Activated CD8-positive, alpha-beta memory T cell treated with anti-CD3 and anti-CD28 coated beads for 4 hours (primary cell): ENCODE data around the gene MAN1B1.

Source experiments
- DNase-seq, 2 donors: peaks; one replicate each; pipeline ENCODE4 v3.0.0-alpha.2; 2020; ENCODE audit warnings: low read depth in 2 of 2

Gene MAN1B1

DNA sequence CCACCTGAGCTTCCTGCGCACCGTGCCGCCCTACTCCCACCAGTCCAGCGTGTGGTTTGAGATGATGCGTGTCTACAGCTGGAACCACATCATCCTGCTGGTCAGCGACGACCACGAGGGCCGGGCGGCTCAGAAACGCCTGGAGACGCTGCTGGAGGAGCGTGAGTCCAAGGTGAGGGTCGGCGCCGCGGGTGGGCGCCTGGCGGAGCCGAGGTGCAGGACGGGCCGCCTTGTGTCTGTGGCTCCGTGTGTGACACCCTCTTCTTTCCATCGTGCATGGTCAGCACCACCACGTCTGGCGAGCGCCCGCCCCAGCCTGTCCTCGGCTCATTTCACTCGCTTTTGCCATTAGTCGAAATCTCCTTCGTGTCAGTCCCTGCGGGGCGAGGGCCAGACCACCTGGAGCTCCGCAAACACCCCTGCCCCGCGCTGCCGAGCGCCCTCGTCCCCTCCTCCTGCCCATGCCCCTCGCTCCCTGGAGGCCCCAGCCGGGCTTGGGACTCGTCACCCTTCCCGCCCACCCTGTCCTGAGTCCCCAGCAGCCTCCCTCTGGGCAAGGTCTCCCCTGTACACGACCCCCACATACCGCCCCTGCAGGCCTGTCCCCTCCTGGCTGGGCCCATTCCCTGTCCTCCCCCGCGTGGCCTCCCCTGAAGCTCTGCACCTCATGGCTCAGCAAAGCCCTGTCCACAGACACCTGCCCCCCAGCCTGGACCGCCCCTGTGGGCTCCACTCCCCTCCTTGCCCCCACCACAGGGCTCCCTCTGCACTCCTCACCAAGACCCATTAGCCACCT, 59.1 kb downstream of the MAN1B1 start:
- no peak for DNase-seq

DNA sequence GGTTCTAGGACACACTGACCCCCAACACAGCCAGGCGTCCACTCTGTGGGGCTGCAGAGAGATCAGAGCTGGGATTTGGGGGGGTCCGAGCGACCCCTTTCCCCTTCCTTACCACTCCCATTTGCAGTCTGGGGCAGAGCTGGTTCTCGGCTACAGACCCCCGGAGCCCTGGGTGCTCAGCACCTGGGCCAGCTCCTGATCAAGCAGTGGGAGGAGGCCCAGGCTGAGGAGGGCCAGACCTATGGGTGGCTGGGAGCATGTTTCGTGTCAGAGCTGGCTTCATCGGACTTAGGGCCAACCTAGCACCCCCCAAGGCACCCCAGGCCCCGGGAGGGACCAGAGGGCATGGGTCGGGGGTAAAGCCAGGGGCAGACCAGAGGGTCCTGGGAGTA, 59.7 kb downstream of the MAN1B1 start:
- DNase-seq, result no peak

DNA sequence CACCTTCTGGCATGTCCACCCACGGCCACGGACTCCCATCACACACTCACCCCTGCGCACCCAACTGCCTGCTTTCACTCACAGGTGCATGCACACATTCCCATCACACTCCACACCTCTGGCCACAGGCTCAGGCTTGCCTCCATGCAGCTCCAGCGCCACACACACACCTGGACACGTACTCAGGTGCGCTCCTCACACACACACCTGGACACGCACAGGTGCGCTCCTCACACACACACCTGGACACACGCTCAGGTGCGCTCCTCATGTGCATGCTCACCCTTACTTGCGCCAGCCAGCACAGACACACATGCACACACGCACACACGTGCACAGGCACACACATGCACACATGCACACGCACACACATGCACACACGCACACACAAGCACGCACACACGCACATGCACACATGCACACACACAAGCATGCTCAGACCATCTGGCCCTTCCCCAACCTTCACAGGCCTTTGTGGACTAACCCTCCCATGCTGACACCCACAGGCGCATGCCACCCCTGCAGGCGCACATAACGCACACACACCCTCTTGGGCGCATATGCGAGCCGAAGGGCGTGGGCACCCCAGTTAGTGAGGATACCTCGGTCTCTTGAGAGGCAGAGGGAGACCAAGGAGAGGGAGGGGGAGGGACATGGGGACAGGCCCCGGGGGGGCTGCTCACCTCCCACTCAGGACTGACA, 60.5 kb downstream of the MAN1B1 start:
- no peak for DNase-seq

DNA sequence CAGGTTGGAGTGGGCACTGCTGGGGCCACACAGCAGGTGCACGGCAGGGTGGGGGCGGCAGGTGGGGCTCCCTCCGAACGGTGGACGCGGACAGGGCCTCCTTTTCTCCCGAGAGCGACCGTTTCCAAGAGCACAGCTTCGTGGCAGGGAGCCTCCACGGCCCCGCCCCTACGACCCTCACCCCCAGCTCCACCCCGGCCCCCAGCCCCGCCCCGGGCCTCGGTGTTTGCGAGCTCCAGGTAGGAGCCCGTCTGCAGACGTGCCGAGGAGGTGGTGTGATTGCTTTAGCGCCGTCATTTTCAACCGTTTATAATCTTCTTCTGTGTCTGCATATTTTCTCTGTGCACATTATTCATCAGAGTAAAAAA, 61.0 kb downstream of the MAN1B1 start:
- DNase-seq, result no peak

DNA sequence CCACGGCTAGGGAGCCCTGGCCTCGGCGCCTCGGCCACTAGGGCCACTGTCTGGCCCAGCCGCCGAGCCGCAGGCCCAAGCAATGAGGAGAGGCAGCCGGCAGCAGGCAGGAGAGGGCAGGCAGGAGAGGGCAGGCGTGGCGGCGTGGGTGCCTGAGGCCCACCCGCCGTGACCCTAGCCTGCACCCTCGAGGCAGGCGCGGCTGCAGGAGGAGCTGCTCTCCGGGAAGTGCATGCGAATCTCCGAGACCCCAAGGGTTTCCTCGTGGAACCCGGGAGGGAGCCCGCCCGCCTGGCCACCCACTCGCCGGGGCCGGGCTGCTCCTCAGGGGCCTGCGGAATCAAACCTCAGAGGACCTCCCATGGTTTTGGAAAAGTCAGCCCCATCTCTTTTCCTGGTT, 61.5 kb downstream of the MAN1B1 start:
- DNase-seq, result no peak

DNA sequence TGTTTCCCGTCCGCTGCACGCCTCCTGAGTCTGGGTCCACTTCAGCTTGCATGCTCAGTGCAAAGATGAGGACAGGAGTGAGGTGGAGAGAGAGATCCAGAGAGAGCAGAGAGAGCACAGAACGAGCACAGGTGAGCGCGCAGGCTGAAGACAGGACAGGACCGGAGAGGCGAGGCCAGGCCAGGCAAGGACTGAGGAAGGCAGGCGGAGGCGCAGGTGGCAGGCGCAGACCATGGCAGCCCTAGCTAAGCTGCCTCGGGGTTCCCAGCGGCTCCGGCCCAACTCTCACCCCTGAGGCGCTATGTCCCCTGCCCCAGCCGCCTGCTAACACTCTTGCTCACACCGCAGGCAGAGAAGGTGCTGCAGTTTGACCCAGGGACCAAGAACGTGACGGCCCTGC, 61.9 kb downstream of the MAN1B1 start:
- DNase-seq, result no peak

DNA sequence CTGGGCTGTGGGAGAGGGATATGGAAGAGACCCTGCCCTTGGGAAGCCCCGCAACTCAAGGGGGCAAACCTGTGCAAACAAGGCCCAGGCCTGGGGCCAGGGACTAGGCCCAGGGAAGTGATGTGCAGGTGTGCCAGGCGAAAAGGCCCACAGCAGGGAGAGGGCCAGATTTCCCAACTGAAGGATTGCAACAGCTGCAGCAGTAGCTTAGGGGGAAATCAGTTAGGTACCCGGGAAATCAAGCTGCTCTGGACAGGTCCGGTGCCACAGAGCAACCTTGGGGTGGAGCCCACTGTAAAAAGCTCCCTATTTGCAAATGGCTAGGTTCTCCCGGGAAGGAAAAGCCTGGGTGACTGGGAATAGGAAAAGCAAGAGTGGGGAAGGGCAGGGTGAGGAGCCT, 62.6 kb downstream of the MAN1B1 start:
- no peak for DNase-seq

DNA sequence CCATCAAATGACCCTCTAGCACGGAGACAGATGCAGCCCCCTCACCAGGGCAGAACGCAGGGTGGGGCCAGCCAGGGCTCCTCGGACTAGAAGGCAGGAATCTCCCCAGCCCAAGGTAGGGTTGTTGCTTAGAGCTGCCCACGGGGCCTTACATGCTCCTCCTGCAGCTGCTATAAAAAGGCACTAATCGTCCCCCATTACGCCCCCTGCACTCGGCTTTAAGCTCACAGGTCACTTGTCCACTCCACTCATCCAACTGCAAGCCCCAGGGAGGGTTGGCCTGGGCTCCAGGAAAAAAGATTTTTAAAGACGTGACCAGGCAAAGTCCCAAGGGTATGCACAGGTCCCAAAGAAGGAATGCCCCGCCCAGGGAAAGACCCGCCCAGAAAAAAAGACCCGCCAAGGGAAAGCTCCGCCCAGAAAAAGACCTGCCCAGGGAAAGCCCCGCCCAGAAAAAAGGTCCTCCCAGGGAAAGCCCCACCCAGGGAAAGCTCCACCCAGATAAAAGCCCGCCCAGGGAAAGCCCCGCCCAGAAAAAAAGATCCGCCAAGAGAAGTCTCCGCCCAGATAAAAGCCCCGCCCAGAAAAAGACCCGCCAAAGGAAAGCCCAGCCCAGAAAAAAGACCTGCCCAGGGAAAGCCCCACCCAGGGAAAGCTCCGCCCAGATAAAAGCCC, 63.3 kb downstream of the MAN1B1 start:
- no peak for DNase-seq

DNA sequence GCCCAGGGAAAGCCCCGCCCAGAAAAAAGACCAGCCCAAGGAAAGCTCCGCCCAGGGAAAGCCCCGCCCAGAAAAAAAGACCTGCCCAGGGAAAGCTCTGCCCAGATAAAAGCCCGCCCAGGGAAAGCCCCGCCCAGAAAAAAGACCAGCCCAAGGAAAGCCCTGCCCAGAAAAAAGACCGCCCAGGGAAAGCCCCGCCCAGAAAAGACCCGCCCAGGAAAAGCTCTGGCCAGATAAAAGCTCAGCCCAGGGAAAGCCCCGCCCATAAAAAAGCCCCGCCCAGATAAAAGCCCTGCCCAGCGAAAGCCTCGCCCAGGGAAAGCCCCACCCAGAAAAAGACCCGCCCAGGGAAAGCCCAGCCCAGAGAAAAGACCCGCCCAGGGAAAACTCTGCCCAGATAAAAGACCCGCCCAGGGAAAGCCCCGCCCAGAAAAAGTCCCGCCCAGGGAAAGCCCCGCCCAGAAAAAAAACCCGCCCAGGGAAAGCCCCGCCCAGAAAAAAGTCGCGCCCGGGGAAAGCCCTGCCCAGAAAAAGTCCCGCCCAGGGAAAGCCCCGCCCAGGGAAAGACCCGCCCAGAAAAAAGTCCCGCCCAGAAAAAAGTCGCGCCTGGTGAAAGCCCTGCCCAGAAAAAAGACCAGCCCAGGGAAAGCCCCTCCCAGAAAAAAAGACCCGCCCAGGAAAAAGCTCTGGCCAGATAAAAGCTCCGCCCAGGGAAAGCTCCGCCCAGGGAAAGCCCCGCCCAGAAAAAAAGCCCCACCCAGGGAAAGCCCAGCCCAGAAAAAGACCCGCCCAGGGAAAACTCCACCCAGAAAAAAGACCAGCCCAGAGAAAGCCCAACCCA, 64.1 kb downstream of the MAN1B1 start:
- DNase-seq, result no peak

DNA sequence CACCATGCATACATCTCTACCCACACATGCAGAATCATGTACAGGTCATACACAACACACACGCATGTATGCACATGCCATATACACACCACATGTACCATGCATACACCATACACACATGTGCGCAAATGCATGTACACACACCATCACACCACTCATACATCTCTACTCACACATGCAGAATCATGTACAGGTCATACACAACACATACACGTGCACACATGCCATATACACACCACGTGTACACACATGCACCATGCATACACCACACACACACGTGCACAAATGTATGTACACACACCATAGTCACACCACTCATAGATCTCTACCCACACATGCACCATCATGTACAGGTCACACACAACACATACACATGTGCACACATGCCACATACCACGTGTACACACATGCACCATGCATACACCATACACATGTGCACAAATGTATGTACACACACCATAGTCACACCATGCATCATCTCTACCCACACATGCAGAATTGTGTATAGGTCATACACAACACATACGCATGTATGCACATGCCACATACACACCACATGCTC, 66.1 kb downstream of the MAN1B1 start:
- DNase-seq, result no peak

DNA sequence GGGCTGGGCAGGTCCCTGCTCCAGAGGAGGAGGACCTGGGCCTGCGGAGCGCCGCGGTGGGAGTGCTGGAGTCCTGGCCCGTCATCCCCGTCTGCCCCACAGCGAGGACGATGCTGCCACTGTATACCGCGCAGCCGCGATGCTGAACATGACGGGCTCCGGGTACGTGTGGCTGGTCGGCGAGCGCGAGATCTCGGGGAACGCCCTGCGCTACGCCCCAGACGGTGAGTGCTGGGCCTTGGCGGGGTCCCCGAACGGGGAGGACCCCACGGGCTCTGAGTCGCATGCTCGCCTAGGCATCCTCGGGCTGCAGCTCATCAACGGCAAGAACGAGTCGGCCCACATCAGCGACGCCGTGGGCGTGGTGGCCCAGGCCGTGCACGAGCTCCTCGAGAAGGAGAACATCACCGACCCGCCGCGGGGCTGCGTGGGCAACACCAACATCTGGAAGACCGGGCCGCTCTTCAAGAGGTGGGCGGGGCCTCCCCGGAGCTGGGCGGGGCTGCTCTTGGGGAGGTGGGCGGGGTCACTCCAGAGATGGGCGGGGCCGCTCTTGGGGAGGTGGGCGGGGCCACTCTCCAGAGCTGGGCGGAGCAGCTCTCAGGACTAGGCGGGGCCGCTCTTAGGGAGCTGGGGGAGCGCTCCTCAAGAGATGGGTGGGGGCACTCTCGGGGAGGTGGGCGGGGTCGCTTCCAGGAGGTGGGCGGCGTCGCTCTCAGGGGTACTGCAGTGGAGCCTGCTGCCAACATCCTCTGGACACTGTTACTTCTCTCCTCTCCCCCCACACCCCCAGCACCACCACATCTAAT, 70.0 kb downstream of the MAN1B1 start:
- DNase-seq, result peak; percentile 52 to 60

DNA sequence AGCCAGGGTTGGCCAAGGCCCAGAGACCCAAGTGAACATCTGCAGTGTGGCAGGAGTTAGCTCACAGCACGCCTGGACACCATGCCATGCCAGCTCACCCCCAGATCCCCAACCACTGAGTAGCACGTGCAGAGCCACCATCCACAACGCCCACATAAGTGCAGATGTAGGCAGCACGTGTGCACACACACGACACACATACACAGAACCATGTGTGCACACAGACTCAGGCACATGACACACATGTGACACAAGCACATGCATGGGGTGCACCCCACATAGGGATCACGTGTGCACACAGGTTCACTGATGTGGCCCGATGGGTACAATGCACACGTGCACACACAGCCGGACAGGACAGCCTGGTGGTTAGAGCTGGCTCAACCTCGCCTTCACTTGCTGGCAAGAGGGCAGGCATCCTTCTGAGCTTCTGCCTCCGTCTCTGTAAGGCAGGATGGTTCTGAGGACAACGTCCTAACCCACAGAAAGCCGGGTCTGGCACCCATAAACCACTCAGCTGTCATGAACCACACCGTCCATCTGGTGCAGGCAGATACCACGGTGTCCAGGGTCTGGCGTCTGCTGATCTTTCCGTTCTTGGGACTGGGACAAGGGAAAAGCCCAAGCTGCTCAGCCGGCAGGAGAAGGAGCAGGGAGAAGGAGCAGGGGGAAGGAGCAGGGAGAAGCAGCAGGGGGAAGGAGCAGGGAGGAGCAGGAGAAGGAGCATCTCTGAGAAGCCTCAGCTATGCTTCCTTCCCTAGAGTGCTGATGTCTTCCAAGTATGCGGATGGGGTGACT, 71.0 kb downstream of the MAN1B1 start:
- no peak for DNase-seq

DNA sequence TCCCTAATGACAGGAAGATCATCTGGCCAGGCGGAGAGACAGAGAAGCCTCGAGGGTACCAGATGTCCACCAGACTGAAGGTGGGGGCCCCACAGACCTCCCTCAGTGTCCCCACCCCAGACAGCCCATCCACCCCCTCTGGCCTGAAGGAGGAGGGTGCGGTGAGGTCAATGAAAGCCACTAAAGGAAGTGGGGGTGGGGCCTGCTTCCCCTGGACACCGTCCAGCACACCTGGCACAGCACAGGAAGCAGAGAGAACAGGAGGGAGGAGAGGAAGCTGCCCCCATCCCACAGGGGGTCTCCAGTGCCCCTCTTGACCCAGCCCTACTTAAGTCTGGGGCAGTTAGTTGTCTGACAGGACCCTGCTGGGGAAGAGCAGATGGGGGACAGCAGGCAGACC, 71.8 kb downstream of the MAN1B1 start:
- DNase-seq, result no peak
